ENCODE measurements around the gene NLE1. TPM values are rescaled to one million over a fixed set of nuclear protein-coding genes. Genes with fewer than 3 reads are reported as not detected.
A peak's percentile ranks its signal among the peaks of the same experiment; 100 is the strongest.
"Not testable (repeated sequence)": the region's sequence is repeated elsewhere in the genome, so short reads cannot be mapped to it uniquely, and the experiment has no call there.

NLE1 gene
- total RNA-seq, result 45.3 and 47.9 TPM in 2 replicates

GRCh38 chr17:35141681-35142466, at the start of gene NLE1:
TSS of gene NLE1 (minus strand) at chr17:35142303. CDS start at chr17:35142275, 28 bp downstream.
- H3K4me1 Mint-ChIP-seq, result peaks cover 17% of the 10 kb centered on the region
- peak; percentile 97 for DNase-seq
- peak within 1 kb of the TSS; percentile 83 for H3K4me3 Mint-ChIP-seq
- intact Hi-C loops (cut with micrococcal nuclease), result loop anchor here (1.0 to 10.0 kb wide), 3 partner anchors 73 to 603 kb away; partner anchors contain the start of gene SLFN5
- no peaks in the 10 kb centered on the region for H3K9me3 Mint-ChIP-seq
- H3K27ac Mint-ChIP-seq, result peak within 1 kb of the TSS; percentile 81
- peaks cover 22% of the 10 kb centered on the region for H3K36me3 Mint-ChIP-seq (ENCODE audit: low read depth)
- H3K27me3 Mint-ChIP-seq, result no peaks in the 10 kb centered on the region

GRCh38 chr17:35191001-35191695, 49.0 kb upstream of the NLE1 start:
- peaks cover 4% of the 10 kb centered on the region for H3K9me3 Mint-ChIP-seq
- no peak overlapping the region for H3K4me3 Mint-ChIP-seq
- intact Hi-C loops (cut with micrococcal nuclease), result no loop called here
- no peak for DNase-seq
- peaks cover 37% of the 10 kb centered on the region for H3K4me1 Mint-ChIP-seq
- H3K27ac Mint-ChIP-seq, result no peak overlapping the region
- H3K27me3 Mint-ChIP-seq, result no peaks in the 10 kb centered on the region
- H3K36me3 Mint-ChIP-seq (ENCODE audit: low read depth), result no peaks in the 10 kb centered on the region

- Mint-ChIP-seq H3K4me3 (no peak overlapping the region), H3K27ac (no peak overlapping the region), H3K36me3 (ENCODE audit: low read depth) (no peaks in the 10 kb centered on the region), H3K27me3 (no peaks in the 10 kb centered on the region), H3K9me3 (peaks cover 3% of the 10 kb centered on the region), H3K4me1 (peaks cover 41% of the 10 kb centered on the region)
- intact Hi-C loops (cut with micrococcal nuclease), result no loop called here
- DNase-seq, result no peak
Measured at GRCh38 chr17:35189291-35189690, 47.2 kb upstream of the NLE1 start.

- Mint-ChIP-seq H3K4me1 (peaks cover 47% of the 10 kb centered on the region), H3K4me3 (peak overlapping the region; percentile 34), H3K27me3 (no peaks in the 10 kb centered on the region), H3K9me3 (no peaks in the 10 kb centered on the region), H3K36me3 (ENCODE audit: low read depth) (no peaks in the 10 kb centered on the region), H3K27ac (peak overlapping the region; percentile 21)
- intact Hi-C loops (cut with micrococcal nuclease), result no loop called here
- DNase-seq, result peak; percentile 67
Measured at GRCh38 chr17:35188111-35188510, 46.0 kb upstream of the NLE1 start.

- Mint-ChIP-seq H3K27ac (no peak overlapping the region), H3K4me1 (peaks cover 45% of the 10 kb centered on the region), H3K4me3 (no peak overlapping the region), H3K9me3 (no peaks in the 10 kb centered on the region), H3K27me3 (no peaks in the 10 kb centered on the region), H3K36me3 (ENCODE audit: low read depth) (no peaks in the 10 kb centered on the region)
- intact Hi-C loops (cut with micrococcal nuclease), result no loop called here
- DNase-seq, result no peak
Measured at GRCh38 chr17:35187481-35187880, 45.4 kb upstream of the NLE1 start.

- no peak overlapping the region for H3K27ac Mint-ChIP-seq
- H3K36me3 Mint-ChIP-seq (ENCODE audit: low read depth), result no peaks in the 10 kb centered on the region
- H3K9me3 Mint-ChIP-seq, result no peaks in the 10 kb centered on the region
- H3K4me1 Mint-ChIP-seq, result peaks cover 42% of the 10 kb centered on the region
- no peak overlapping the region for H3K4me3 Mint-ChIP-seq
- no peak for DNase-seq
- no peaks in the 10 kb centered on the region for H3K27me3 Mint-ChIP-seq
- intact Hi-C loops (cut with micrococcal nuclease), result no loop called here
Measured at GRCh38 chr17:35185849-35186248, 43.7 kb upstream of the NLE1 start.

GRCh38 chr17:35184274-35184673, 42.2 kb upstream of the NLE1 start:
- intact Hi-C loops (cut with micrococcal nuclease), result loop anchor here (5.0 kb wide), 1 partner anchor 33 kb away; no protein-coding TSS in a partner anchor
- Mint-ChIP-seq H3K36me3 (ENCODE audit: low read depth) (peaks cover 2% of the 10 kb centered on the region), H3K4me3 (no peak overlapping the region), H3K4me1 (peaks cover 40% of the 10 kb centered on the region), H3K27me3 (no peaks in the 10 kb centered on the region), H3K9me3 (no peaks in the 10 kb centered on the region), H3K27ac (no peak overlapping the region)
- no peak for DNase-seq

- Mint-ChIP-seq H3K4me3 (no peak overlapping the region), H3K36me3 (ENCODE audit: low read depth) (peaks cover 4% of the 10 kb centered on the region)
Measured at GRCh38 chr17:35183332-35183731, 41.2 kb upstream of the NLE1 start.

GRCh38 chr17:35179379-35179778, 37.3 kb upstream of the NLE1 start:
- intact Hi-C loops (cut with micrococcal nuclease); H3K9me3 Mint-ChIP-seq; H3K27ac Mint-ChIP-seq; H3K36me3 Mint-ChIP-seq (ENCODE audit: low read depth); H3K4me3 Mint-ChIP-seq; H3K27me3 Mint-ChIP-seq; DNase-seq: not testable (repeated sequence)
- peaks cover 41% of the 10 kb centered on the region for H3K4me1 Mint-ChIP-seq

More at GRCh38 chr17:35183332-35183731, 41.2 kb upstream of the NLE1 start:
- no peaks in the 10 kb centered on the region for H3K9me3 Mint-ChIP-seq
- peaks cover 35% of the 10 kb centered on the region for H3K4me1 Mint-ChIP-seq
- intact Hi-C loops (cut with micrococcal nuclease), result loop anchor here (5.0 kb wide), 1 partner anchor 34 kb away; no protein-coding TSS in a partner anchor
- no peaks in the 10 kb centered on the region for H3K27me3 Mint-ChIP-seq
- H3K27ac Mint-ChIP-seq, result no peak overlapping the region
- no peak for DNase-seq

- Mint-ChIP-seq H3K9me3 (no peaks in the 10 kb centered on the region), H3K27ac (no peak overlapping the region), H3K4me1 (peaks cover 40% of the 10 kb centered on the region), H3K36me3 (ENCODE audit: low read depth) (peaks cover 4% of the 10 kb centered on the region), H3K27me3 (no peaks in the 10 kb centered on the region), H3K4me3 (no peak overlapping the region)
- intact Hi-C loops (cut with micrococcal nuclease), result no loop called here
- no peak for DNase-seq
Measured at GRCh38 chr17:35176897-35177296, 34.8 kb upstream of the NLE1 start.

- H3K4me1 Mint-ChIP-seq, result peaks cover 47% of the 10 kb centered on the region
- no peaks in the 10 kb centered on the region for H3K27me3 Mint-ChIP-seq
- H3K4me3 Mint-ChIP-seq, result no peak overlapping the region
- H3K9me3 Mint-ChIP-seq, result no peaks in the 10 kb centered on the region
- DNase-seq, result no peak
- H3K36me3 Mint-ChIP-seq (ENCODE audit: low read depth), result peaks cover 4% of the 10 kb centered on the region
- no peak overlapping the region for H3K27ac Mint-ChIP-seq
- intact Hi-C loops (cut with micrococcal nuclease), result no loop called here
Measured at GRCh38 chr17:35175638-35176415, 33.7 kb upstream of the NLE1 start.

GRCh38 chr17:35174835-35175334, 32.8 kb upstream of the NLE1 start:
- Mint-ChIP-seq H3K4me1 (peaks cover 45% of the 10 kb centered on the region), H3K27me3 (no peaks in the 10 kb centered on the region), H3K27ac (no peak overlapping the region), H3K36me3 (ENCODE audit: low read depth) (peaks cover 4% of the 10 kb centered on the region), H3K4me3 (no peak overlapping the region), H3K9me3 (no peaks in the 10 kb centered on the region)
- DNase-seq, result no peak
- intact Hi-C loops (cut with micrococcal nuclease), result loop anchor here (5.0 kb wide), 2 partner anchors 67 to 137 kb away; partner anchors contain the start of gene SLFN5

GRCh38 chr17:35172321-35172720, 30.2 kb upstream of the NLE1 start:
- peaks cover 36% of the 10 kb centered on the region for H3K4me1 Mint-ChIP-seq
- not testable (repeated sequence) for H3K4me3 Mint-ChIP-seq; DNase-seq; H3K27me3 Mint-ChIP-seq; H3K9me3 Mint-ChIP-seq; H3K36me3 Mint-ChIP-seq (ENCODE audit: low read depth)
- intact Hi-C loops (cut with micrococcal nuclease), result loop anchor here (5.0 kb wide), 2 partner anchors 70 to 140 kb away; partner anchors contain the start of gene SLFN5
- H3K27ac Mint-ChIP-seq, result peak overlapping the region; percentile 29
